SK-N-SH treated with all-trans-retinoic acid at 6 μM for 48 hours (cell line): Measurements from ENCODE around the gene DCBLD2.

Experiments
- ATAC-seq: fragments of 200-7000 bp; cut with Tn5 transposase; 3 replicates; pipeline ENCODE4 v1.9.1; 2020; ENCODE audit warnings: mild to moderate bottlenecking, moderate library complexity
- ARNTL ChIP-seq: fragments of 450-650 bp; formaldehyde crosslinking; IDR thresholded peaks from 2 replicates; pipeline ENCODE4 v1.5.0; 2020; ENCODE audit warnings: low read depth, mild to moderate bottlenecking, moderate library complexity, borderline replicate concordance
- BACH2 ChIP-seq: fragments of 250-450 bp; sonication (Bioruptor Pico); IDR thresholded peaks from 2 replicates; pipeline ENCODE4 v1.9.0; 2021; ENCODE audit warnings: mild to moderate bottlenecking, borderline replicate concordance
- CSDC2 ChIP-seq: fragments of 250-450 bp; sonication (Bioruptor Pico); IDR thresholded peaks from 2 replicates; pipeline ENCODE4 v1.5.0; 2020; ENCODE audit warnings: mild to moderate bottlenecking, moderate library complexity
- ESRRG ChIP-seq: fragments of 250-450 bp; sonication (Bioruptor Pico); IDR thresholded peaks from 2 replicates; pipeline ENCODE4 v1.6.1; 2021; ENCODE audit warnings: mild to moderate bottlenecking
- GLIS3 ChIP-seq: fragments of 250-450 bp; sonication (Bioruptor Pico); IDR thresholded peaks from 2 replicates; pipeline ENCODE4 v1.5.0; 2020; ENCODE audit warnings: mild to moderate bottlenecking, moderate library complexity
- ISL1 ChIP-seq: fragments of 250-450 bp; sonication (Bioruptor Pico); IDR thresholded peaks from 2 replicates; pipeline ENCODE4 v2.1.2; 2022; ENCODE audit warnings: mild to moderate bottlenecking, moderate library complexity
- OSR1 ChIP-seq: fragments of 250-450 bp; sonication (Bioruptor Pico); IDR thresholded peaks from 2 replicates; pipeline ENCODE4 v1.8.0; 2022; ENCODE audit warnings: moderate library complexity, mild to moderate bottlenecking, inconsistent platforms
- PPARA ChIP-seq: fragments of 250-450 bp; sonication (Bioruptor Pico); IDR thresholded peaks from 2 replicates; pipeline ENCODE4 v1.5.0; 2020; ENCODE audit warnings: mild to moderate bottlenecking, borderline replicate concordance
- RARB ChIP-seq: fragments of 250-450 bp; sonication (Bioruptor Pico); IDR thresholded peaks from 2 replicates; pipeline ENCODE4 v1.8.0; 2021; ENCODE audit warnings: mild to moderate bottlenecking, moderate library complexity
- SNAI2 ChIP-seq: fragments of 250-450 bp; sonication (Bioruptor Pico); IDR thresholded peaks from 2 replicates; pipeline ENCODE4 v1.5.0; 2020; ENCODE audit warnings: mild to moderate bottlenecking, moderate library complexity
- TOX ChIP-seq: fragments of 250-450 bp; sonication (Bioruptor Pico); IDR thresholded peaks from 2 replicates; pipeline ENCODE4 v1.8.0; 2021; ENCODE audit warnings: mild to moderate bottlenecking, moderate library complexity, borderline replicate concordance
- ZC3H10 ChIP-seq: fragments of 250-450 bp; sonication (Bioruptor Pico); IDR thresholded peaks from 2 replicates; pipeline ENCODE4 v1.5.1; 2021; ENCODE audit warnings: mild to moderate bottlenecking, moderate library complexity
- ZFP3 ChIP-seq: fragments of 250-450 bp; sonication (Bioruptor Pico); IDR thresholded peaks from 2 replicates; pipeline ENCODE4 v1.5.0; 2020; ENCODE audit warnings: mild to moderate bottlenecking, moderate library complexity
- ZFP30 ChIP-seq: fragments of 450-650 bp; formaldehyde crosslinking; IDR thresholded peaks from 2 replicates; pipeline ENCODE4 v1.5.0; 2022; ENCODE audit warnings: mild to moderate bottlenecking, moderate library complexity
- ZNF565 ChIP-seq: fragments of 450-650 bp; formaldehyde crosslinking; conservative IDR thresholded peaks from 2 replicates; pipeline ENCODE4 v1.5.0; 2020; ENCODE audit warnings: low read depth, mild to moderate bottlenecking, moderate library complexity
- ZNF70 ChIP-seq: fragments of 450-650 bp; formaldehyde crosslinking; IDR thresholded peaks from 2 replicates; pipeline ENCODE4 v1.5.0; 2020; ENCODE audit warnings: mild to moderate bottlenecking, moderate library complexity
- ZNF8 ChIP-seq: fragments of 450-650 bp; formaldehyde crosslinking; IDR thresholded peaks from 2 replicates; pipeline ENCODE4 v1.5.0; 2020; ENCODE audit warnings: mild to moderate bottlenecking, moderate library complexity
- TF ChIP-seq, protein P1 (sequence below): fragments of 250-450 bp; sonication (Bioruptor Pico); IDR thresholded peaks from 2 replicates; pipeline ENCODE4 v1.5.1; 2021; ENCODE audit warnings: mild to moderate bottlenecking, moderate library complexity
- TF ChIP-seq, protein P2 (sequence below): fragments of 250-450 bp; sonication (Bioruptor Pico); IDR thresholded peaks from 2 replicates; pipeline ENCODE4 v1.8.0; 2021; ENCODE audit warnings: low read depth, mild to moderate bottlenecking, moderate library complexity, borderline replicate concordance
- TF ChIP-seq, protein P3 (sequence below): fragments of 250-450 bp; sonication (Bioruptor Pico); IDR thresholded peaks from 2 replicates; pipeline ENCODE4 v1.8.0; 2020; ENCODE audit warnings: mild to moderate bottlenecking, moderate library complexity, borderline replicate concordance
- TF ChIP-seq, protein P4 (sequence below): fragments of 250-450 bp; sonication (Bioruptor Pico); IDR thresholded peaks from 2 replicates; pipeline ENCODE4 v1.5.0; 2020; ENCODE audit warnings: mild to moderate bottlenecking, moderate library complexity

Gene DCBLD2

DNA sequence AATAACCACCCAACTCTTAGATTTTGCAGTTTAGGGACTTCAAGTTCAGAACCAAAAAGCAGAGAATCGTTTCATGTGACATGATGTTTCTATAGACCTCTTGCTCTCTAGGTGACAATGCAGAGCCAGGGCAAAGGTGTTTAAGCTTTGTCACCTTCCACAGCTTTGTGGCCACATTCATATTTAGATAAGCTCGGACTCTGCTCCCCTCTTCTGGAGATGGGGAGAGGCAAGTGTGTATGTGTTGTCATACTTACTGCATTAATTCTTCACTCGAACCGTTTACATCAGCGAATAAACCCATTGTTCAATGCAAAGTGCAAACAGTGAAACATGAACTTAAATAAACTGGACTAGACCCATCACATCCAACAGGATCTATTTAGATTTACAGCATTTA is 105.2 kb downstream of the DCBLD2 start (continued):
- TF ChIP-seq TOX (CRISPR knock-in tag), result no peak
- TF ChIP-seq, all 23 proteins: peak for 0

DNA sequence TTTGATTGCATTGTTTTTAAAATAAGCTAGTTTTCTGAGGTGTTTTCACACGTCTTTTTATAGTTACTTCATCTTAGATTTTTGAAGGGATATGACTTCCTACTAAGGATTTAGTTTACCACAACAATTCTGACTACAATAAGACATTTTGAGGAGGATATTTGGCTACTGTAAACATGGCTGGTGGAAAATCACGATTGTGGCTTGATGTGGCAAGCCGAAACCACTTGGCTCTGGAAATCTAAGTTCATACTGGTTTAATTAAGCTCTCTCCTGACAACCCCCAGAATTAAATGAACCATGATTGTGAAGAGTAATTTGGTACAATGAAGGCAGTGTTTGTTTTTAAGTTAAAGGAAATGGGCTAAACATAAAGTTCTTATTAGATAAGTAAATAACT is 107.5 kb downstream of the DCBLD2 start:
- no peak for ATAC-seq
- TF ChIP-seq, protein P1, sequence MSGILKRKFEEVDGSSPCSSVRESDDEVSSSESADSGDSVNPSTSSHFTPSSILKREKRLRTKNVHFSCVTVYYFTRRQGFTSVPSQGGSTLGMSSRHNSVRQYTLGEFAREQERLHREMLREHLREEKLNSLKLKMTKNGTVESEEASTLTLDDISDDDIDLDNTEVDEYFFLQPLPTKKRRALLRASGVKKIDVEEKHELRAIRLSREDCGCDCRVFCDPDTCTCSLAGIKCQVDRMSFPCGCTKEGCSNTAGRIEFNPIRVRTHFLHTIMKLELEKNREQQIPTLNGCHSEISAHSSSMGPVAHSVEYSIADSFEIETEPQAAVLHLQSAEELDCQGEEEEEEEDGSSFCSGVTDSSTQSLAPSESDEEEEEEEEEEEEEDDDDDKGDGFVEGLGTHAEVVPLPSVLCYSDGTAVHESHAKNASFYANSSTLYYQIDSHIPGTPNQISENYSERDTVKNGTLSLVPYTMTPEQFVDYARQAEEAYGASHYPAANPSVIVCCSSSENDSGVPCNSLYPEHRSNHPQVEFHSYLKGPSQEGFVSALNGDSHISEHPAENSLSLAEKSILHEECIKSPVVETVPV, result no peak
- no peak for TF ChIP-seq ZNF8 (CRISPR knock-in tag)
- TF ChIP-seq, protein P2, sequence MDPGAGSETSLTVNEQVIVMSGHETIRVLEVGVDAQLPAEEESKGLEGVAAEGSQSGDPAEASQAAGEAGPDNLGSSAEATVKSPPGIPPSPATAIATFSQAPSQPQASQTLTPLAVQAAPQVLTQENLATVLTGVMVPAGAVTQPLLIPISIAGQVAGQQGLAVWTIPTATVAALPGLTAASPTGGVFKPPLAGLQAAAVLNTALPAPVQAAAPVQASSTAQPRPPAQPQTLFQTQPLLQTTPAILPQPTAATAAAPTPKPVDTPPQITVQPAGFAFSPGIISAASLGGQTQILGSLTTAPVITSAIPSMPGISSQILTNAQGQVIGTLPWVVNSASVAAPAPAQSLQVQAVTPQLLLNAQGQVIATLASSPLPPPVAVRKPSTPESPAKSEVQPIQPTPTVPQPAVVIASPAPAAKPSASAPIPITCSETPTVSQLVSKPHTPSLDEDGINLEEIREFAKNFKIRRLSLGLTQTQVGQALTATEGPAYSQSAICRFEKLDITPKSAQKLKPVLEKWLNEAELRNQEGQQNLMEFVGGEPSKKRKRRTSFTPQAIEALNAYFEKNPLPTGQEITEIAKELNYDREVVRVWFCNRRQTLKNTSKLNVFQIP (CRISPR knock-in tag), result no peak
- TF ChIP-seq OSR1 (CRISPR knock-in tag), result no peak
- no peak for TF ChIP-seq ZC3H10 (CRISPR knock-in tag)
- TF ChIP-seq PPARA (CRISPR knock-in tag), result no peak
- no peak for TF ChIP-seq ISL1 (CRISPR knock-in tag)
- no peak for TF ChIP-seq BACH2 (CRISPR knock-in tag)
- TF ChIP-seq, protein P3, sequence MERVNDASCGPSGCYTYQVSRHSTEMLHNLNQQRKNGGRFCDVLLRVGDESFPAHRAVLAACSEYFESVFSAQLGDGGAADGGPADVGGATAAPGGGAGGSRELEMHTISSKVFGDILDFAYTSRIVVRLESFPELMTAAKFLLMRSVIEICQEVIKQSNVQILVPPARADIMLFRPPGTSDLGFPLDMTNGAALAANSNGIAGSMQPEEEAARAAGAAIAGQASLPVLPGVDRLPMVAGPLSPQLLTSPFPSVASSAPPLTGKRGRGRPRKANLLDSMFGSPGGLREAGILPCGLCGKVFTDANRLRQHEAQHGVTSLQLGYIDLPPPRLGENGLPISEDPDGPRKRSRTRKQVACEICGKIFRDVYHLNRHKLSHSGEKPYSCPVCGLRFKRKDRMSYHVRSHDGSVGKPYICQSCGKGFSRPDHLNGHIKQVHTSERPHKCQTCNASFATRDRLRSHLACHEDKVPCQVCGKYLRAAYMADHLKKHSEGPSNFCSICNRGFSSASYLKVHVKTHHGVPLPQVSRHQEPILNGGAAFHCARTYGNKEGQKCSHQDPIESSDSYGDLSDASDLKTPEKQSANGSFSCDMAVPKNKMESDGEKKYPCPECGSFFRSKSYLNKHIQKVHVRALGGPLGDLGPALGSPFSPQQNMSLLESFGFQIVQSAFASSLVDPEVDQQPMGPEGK (CRISPR knock-in tag), result no peak
- TF ChIP-seq, protein P4, sequence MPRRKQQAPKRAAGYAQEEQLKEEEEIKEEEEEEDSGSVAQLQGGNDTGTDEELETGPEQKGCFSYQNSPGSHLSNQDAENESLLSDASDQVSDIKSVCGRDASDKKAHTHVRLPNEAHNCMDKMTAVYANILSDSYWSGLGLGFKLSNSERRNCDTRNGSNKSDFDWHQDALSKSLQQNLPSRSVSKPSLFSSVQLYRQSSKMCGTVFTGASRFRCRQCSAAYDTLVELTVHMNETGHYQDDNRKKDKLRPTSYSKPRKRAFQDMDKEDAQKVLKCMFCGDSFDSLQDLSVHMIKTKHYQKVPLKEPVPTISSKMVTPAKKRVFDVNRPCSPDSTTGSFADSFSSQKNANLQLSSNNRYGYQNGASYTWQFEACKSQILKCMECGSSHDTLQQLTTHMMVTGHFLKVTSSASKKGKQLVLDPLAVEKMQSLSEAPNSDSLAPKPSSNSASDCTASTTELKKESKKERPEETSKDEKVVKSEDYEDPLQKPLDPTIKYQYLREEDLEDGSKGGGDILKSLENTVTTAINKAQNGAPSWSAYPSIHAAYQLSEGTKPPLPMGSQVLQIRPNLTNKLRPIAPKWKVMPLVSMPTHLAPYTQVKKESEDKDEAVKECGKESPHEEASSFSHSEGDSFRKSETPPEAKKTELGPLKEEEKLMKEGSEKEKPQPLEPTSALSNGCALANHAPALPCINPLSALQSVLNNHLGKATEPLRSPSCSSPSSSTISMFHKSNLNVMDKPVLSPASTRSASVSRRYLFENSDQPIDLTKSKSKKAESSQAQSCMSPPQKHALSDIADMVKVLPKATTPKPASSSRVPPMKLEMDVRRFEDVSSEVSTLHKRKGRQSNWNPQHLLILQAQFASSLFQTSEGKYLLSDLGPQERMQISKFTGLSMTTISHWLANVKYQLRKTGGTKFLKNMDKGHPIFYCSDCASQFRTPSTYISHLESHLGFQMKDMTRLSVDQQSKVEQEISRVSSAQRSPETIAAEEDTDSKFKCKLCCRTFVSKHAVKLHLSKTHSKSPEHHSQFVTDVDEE (CRISPR knock-in tag), result no peak
- TF ChIP-seq, all 23 proteins: peak for 0

DNA sequence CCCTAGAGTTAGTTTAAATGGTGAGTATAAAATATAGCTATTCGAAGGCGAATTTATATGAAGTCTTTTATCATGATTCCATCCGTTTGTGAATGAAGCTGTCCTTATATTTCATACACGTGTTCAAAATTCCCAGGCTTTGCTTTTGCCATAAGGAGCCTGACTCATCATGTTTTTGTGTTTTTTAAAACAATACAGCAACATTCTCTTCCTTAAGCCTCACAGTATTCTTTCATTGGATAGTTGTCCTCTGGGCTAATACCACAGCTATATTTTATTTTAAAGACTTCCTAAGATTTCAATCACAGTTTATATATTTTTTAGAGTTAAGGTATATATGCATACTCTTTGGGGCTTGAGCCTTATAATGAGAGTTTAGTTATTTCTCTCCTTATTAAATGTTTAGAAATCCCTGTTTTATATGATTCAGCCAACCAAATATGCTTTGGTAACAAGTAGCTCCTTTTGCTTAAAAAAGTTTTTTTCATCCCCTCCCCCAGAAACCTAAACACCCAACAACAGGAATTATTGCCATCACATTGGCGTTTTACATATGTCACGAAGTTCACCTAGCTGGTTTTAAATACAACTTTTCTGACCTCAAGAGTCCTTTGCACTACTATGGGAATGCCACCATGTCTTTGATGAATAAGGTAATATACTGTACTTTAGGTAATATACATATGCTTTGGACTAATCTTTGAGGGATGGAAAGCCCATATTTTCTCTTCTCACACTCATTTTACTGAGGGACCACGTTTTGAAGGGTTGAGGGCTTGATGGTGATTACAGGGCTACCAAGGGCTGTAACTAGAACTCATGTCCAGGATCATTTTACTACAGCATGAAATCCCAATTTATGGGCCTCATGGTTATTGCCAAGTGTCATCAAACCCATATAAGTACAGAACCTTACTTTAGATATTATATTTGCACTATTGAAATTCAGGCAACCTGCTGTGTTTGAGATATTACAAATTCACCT is 109.9 kb downstream of the DCBLD2 start:
- no peak for ATAC-seq

More for the DNA sequence above, 109.9 kb downstream of the DCBLD2 start:
- TF ChIP-seq ZC3H10 (CRISPR knock-in tag) (no peak), BACH2 (CRISPR knock-in tag) (no peak), ZNF70 (CRISPR knock-in tag) (no peak), SNAI2 (CRISPR knock-in tag) (no peak), ESRRG (no peak), TOX (CRISPR knock-in tag) (no peak), RARB (CRISPR knock-in tag) (no peak), OSR1 (CRISPR knock-in tag) (no peak), ZFP3 (CRISPR knock-in tag) (no peak), GLIS3 (CRISPR knock-in tag) (no peak), PPARA (CRISPR knock-in tag) (no peak), ARNTL (CRISPR knock-in tag) (no peak), CSDC2 (CRISPR knock-in tag) (no peak), ISL1 (CRISPR knock-in tag) (no peak), ZNF565 (CRISPR knock-in tag) (no peak), ZFP30 (no peak)
- TF ChIP-seq, protein P2 (CRISPR knock-in tag), result no peak
- TF ChIP-seq, protein P4 (CRISPR knock-in tag), result no peak
- TF ChIP-seq, all 23 proteins: peak for 0
